ENCODE measurements around the gene SNX7.

Gene SNX7

GRCh38 chr1:98661544-98662355 lies at the start of gene SNX7:
Gene SNX7 (plus strand): TSS chr1:98661721. CDS start chr1:98661732, 11 bp downstream.
- DNase-seq (ENCODE audit: low read depth in 2 of 2): no peak

GRCh38 chr1:98637316-98637715 lies 24.2 kb upstream of the SNX7 start:
- no peak for DNase-seq (ENCODE audit: low read depth in 2 of 2)

GRCh38 chr1:98638185-98638584 lies 23.3 kb upstream of the SNX7 start:
- DNase-seq (ENCODE audit: low read depth in 2 of 2): no peak

DNA sequence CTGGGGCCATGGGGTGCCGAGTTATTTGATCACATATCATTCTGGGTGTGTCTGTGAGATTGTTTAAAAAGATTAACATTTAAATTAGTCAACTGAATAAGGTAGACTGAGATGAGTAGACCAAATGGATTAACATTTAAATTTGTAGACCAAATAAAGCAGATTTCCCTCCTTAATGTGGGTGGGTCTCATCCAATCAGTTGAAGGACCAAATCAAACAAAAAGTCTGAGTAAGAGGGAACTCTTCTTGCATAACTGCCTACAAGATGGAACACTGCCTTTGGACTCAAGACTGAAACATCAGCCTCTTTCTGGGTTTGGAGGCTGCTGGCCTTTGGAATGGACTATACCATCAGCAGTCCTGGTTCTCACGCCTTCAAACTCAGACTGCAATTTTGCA lies 17.0 kb upstream of the SNX7 start:
- no peak for DNase-seq (ENCODE audit: low read depth in 2 of 2)

DNA sequence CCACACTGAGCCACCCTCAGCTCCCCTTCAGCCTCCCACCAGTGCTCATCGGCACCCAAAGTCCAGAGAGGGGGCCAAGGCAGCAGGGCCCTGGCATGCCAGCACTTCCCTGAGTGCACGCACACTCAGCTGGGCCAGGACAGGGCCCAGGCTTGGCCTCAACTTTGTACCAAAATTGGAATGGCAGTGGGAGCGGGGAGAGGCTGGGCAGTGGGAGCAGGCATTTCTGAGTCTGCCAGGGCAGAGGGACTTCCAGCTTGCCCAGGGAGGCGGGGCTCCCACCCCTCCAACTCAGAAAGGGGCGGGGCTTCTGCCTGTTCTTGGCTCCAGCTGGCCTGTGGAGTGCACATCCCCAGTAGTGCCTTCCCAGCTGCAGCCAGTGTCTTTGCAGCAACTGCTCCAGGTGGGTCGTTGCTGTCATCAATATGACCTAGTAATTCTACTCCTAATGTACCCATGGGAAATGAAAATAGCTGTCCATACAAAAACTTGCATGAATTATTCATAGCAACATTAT lies 10.3 kb upstream of the SNX7 start:
- DNase-seq (ENCODE audit: low read depth in 2 of 2): no peak

- DNase-seq (ENCODE audit: low read depth in 2 of 2): no peak
These were observed 8.4 kb upstream of the SNX7 start for GRCh38 chr1:98653123-98653522.

- no peak for DNase-seq (ENCODE audit: low read depth in 2 of 2)
These were observed 1.6 kb upstream of the SNX7 start for GRCh38 chr1:98659879-98660278.

DNA sequence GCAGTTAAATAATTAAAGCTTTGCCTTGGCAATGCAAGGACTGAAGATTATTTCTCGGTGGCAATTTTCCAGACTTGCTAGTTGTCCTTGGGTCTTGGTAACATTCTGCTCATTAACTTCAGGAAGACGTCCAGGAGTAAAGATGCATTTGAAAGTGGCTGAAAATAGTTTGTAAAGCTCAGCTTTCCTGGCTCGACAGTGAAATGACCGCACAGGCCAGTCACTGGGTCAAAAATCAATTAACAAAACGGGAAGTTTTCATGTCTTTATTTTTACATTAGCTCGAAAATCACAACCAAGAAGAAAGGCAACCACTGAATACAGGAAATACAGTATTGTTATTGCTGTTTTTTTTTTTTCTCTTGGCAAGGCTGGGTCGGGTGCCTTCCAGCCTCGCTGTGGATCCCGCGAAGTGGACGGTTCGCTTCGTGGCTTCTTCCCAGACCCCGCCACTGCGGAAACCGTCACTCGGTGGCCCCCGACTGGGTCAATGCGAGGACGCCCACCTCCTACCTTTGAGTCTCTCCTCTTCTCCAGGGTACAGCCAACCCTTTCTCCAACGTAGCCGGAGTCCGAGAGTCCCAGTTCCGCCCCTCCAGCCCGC lies 479 bp upstream of the SNX7 start:
- DNase-seq (ENCODE audit: low read depth in 2 of 2): no peak

GRCh38 chr1:98662356-98662670 lies 792 bp downstream of the SNX7 start:
- DNase-seq (ENCODE audit: low read depth in 2 of 2): no peak

DNA sequence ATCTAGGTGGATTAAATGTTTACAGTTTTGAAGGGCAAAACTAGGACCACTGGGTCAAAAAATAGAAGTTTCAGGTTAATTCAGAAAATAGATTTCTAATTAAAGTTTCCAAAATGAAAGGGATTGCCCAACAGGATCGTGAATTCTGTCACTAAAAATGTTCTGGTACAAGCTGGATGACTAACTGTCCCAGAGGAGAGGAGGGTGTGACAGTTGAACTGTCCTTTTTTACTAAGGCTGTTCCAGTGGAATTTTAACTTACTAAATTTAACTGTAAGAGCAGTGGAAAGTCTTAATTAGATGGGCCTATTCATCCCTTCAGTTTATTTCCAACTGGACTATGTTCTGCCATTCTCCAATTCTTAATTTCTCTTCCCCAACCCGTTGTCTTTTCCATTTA lies 7.2 kb downstream of the SNX7 start:
- no peak for DNase-seq (ENCODE audit: low read depth in 2 of 2)

GRCh38 chr1:98669355-98670296 lies 8.1 kb downstream of the SNX7 start:
- DNase-seq (ENCODE audit: low read depth in 2 of 2): no peak

DNA sequence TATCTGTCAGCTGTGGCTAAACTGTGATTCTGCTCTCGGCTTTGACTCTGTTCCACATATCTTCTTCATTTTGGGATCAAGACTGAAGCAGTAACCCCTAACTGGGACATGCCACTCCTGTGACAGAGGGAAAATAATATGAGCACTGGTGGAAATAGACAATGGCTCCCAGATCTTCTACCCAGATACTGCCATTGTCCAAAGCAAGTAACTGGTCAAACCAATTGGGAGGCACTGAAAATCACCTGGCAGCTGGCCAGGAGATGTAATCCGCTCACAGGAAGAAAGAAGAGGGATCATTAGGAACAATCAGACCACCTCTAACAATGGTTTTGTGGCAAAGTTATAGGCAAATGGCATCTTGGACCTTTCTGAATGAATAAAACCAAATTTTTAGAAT lies 10.7 kb downstream of the SNX7 start:
- DNase-seq (ENCODE audit: low read depth in 2 of 2): no peak

- no peak for DNase-seq (ENCODE audit: low read depth in 2 of 2)
These were observed 12.7 kb downstream of the SNX7 start for GRCh38 chr1:98674075-98674781.

- DNase-seq (ENCODE audit: low read depth in 2 of 2): no peak
These were observed 13.8 kb downstream of the SNX7 start for GRCh38 chr1:98675282-98675681.

DNA sequence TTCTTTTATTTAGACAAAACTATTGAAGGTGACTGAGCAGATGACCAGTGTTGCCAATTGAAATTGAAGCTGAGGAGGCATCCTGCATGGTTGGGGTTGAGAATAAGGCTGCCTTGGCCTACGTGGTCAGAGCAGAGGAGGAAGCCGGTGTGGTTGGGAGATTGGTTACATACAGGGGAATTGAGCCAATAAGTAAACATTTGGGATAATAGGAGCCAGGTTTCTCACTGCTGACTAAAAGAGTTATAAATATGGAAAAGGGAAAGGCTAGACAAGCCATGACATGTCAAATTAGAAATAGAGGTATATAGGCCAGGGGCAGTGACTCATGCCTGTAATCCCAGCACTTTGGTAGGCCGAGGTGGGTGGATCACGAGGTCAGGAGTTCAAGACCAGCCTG lies 15.8 kb downstream of the SNX7 start:
- no peak for DNase-seq (ENCODE audit: low read depth in 2 of 2)

- no peak for DNase-seq (ENCODE audit: low read depth in 2 of 2)
These were observed 20.3 kb downstream of the SNX7 start for GRCh38 chr1:98681812-98682211.

DNA sequence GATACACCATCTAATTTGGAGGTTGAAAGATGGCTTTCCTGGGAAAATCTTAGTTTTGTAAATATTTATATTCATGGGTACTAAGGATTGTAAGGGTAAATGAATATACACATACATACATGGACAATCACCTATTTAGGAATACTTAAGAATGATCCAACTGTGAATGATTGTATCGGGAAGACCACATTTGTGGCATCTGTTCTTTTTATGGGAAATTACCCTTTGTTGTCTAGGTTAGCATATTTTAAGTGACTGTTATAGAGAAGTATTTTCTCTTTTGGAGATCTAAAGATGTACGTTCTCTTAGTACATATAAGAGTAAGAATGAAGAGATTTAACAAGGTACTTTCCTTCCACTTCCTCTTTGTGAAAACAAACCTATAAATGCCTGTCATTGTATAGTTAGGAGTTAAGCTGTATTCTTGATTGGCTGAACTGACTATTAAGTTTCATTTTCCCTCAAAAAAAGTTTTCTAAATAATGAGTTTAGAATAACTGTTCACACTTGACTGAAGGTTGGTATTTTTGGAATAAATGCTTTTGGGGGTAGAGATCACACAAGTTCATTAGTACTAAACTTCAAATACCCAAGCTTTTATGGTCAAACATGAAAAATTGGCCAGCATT lies 26.7 kb downstream of the SNX7 start:
- DNase-seq (ENCODE audit: low read depth in 2 of 2): no peak

- no peak for DNase-seq (ENCODE audit: low read depth in 2 of 2)
These were observed 29.1 kb downstream of the SNX7 start for GRCh38 chr1:98690576-98690975.

- DNase-seq (ENCODE audit: low read depth in 2 of 2): no peak
These were observed 31.0 kb downstream of the SNX7 start for GRCh38 chr1:98692482-98692881.

GRCh38 chr1:98693385-98693784 lies 31.9 kb downstream of the SNX7 start:
- no peak for DNase-seq (ENCODE audit: low read depth in 2 of 2)

DNA sequence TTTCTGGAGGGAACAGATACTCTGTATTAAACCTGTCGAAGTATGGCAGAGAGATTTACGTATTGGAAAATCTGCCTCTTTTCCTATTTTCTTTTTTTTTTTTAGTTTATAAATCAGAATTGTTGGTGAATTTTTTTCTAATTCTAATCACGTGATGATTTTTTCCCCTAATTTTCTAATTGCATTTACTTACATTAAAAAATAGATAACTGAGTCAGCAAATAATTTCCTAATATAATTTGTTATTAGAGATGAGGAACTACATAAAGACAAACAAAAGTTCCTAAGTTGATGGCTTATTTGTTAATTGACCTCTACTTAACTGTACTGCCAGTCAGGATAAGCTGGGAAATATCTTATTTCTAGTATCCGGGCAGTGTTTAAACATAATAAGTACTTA lies 34.6 kb downstream of the SNX7 start:
- no peak for DNase-seq (ENCODE audit: low read depth in 2 of 2)

All from stimulated activated CD8-positive, alpha-beta memory T cell treated with anti-CD3 and anti-CD28 coated beads, Interleukin-7, amount 100 ng/mL, for 4 hours (primary cell).